Activated CD8-positive, alpha-beta memory T cell treated with anti-CD3 and anti-CD28 coated beads for 4 hours (primary cell): ENCODE data around the gene PVRIG.
"Not testable (repeated sequence)": the region's sequence is repeated elsewhere in the genome, so short reads cannot be mapped to it uniquely, and the experiment has no call there.

Experiments used
- DNase-seq, 2 donors: peaks; one replicate each; pipeline ENCODE4 v3.0.0-alpha.2; 2020; ENCODE audit warnings: low read depth in 2 of 2

Gene PVRIG

GRCh38 chr7:100195222-100195621 lies 24.5 kb upstream of the PVRIG start:
- no peak for DNase-seq

DNA sequence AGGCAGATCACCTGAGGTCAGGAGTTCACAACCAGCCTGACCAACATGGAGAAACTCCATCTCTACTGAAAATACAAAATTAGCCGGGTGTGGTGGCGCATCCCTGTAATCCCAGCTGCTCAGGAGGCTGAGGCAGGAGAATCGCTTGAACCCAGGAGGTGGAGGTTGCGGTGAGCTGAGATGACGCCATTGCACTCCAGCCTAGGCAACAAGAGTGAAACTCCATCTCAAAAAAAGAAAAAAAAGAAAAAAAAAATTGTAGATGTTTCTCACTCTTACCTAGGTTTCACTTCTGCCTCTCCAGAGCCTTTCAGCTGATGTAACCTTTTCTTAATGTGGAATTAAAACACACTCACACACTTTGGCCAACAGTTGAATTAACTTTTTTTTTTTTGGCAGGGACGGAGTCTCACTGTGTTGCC lies 23.8 kb upstream of the PVRIG start:
- not testable (repeated sequence) for DNase-seq

GRCh38 chr7:100198266-100198665 lies 21.5 kb upstream of the PVRIG start:
- DNase-seq = no peak

- no peak for DNase-seq
These were observed 19.1 kb upstream of the PVRIG start for GRCh38 chr7:100200693-100201092.

DNA sequence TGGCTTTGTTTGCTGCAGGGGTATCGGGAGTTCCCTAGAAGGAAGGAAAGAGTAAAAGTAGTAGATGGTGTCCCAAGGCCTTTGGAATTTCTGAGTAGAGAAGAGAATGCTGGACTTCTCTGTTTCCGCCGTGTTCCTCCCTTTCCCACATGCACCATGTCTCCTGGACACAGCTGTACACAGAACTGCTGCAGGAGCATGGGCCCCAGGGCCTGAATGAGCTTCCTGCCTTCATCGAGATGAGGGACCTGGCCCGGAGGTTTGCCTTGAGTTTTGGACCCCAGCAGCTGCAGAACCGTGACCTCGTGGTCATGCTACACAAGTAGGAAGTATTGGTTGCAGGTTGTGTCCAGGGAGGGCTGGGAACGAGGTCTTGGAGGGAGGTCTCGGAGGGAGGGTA lies 15.3 kb upstream of the PVRIG start:
- DNase-seq = no peak

DNA sequence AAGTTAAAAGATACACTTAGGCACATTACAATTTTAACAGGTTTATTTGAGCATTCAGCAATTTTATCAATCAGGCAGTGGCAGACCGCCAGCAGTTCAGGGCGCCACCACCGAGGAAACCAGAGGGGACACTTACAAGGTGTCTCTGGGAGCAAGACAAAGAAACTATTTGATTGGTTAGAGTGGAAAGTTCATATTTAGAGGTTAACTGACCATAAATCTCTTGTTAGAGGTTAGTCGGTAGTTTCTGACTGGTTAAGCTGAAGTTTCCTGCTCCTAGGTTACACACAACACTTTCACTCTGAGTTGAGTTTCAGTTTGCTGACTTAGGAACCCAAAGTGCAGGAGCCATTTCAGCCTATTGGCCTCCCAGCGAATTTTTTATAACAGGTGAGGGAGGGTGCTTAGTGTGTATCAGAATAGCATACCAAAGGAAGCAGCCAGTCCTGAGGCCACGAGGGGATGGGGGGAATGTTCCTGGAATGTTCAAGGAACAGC lies 10.8 kb upstream of the PVRIG start:
- DNase-seq = no peak

DNA sequence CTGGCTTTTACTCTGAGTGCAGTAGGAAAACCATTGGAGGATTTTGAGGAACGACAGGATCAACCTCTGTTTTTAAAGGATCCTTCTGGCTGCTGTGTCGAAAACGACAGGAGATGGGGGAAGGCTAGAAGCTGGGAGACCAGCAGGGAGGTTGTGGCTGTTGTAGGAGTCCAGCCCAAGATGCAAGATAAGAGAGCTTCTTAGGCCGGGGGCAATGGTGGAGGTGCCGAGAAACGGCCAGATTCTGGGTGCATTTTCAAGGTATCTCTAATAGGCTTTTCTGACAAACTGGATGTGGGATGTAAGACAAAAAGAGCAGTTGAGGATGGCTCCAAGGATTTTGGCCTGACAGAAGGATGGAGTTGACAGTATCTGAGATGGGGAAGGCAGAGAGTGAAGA lies 10.3 kb upstream of the PVRIG start:
- DNase-seq = no peak

- DNase-seq = no peak
These were observed 8.9 kb upstream of the PVRIG start for GRCh38 chr7:100210805-100211204.

DNA sequence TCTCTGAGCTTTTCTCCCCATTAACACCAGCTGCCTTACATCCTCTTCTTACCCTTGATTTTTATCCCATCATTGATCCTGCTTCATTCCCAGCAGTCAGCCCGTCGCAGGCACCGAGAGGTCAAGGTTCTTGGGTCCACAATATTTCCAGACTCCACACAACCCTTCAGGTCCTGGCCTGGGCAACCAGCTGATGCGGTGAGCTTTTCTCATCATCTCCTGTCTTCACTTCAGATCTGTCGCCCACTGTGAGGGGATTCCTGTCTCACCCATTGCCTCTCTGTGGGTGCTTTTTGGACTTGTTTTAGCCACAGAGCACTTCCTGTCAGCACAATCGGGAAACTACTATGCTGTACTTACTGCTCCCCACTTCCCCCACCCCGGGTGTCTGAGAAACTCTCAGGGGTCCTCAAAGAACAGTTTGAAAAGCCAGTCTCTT lies 8.4 kb upstream of the PVRIG start:
- DNase-seq = no peak

DNA sequence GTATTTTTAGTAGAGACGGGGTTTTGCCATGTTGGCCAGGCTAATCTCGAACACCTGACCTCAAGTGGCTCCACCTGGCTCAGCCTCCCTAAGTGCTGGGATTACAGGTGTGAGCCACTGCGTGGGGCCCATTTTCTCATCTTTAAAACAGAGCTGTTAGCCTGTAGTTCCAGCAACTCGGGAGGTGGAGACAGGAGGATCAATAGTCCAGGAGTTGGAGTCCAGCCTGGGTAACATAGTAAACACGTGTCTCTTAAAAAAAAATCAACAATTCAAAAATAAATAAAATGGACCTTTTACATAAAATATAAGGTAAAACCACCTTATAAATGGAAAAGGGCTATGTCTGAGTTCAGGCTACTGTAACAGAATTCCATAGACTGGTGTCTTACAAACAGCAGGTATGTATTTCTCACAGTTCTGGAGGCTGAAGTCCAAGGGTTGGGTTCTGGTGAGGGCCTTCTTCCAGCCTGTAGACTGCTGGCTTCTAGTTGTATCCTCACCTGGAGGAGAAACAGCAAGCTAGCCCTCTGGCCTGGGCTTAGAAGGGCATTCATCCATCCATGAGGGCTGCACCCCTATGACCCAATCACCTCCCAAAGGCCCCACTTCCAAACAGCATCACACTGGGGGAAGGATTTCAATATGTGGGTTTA lies 7.0 kb upstream of the PVRIG start:
- DNase-seq = no peak

GRCh38 chr7:100213672-100214071 lies 6.1 kb upstream of the PVRIG start:
- DNase-seq = no peak

- not testable (repeated sequence) for DNase-seq
These were observed 5.4 kb upstream of the PVRIG start for GRCh38 chr7:100214356-100214755.

GRCh38 chr7:100215895-100216294 lies 3.9 kb upstream of the PVRIG start:
- DNase-seq = no peak

- peak; percentile 58 to 63 for DNase-seq
These were observed 1.8 kb upstream of the PVRIG start for GRCh38 chr7:100217934-100218333.

DNA sequence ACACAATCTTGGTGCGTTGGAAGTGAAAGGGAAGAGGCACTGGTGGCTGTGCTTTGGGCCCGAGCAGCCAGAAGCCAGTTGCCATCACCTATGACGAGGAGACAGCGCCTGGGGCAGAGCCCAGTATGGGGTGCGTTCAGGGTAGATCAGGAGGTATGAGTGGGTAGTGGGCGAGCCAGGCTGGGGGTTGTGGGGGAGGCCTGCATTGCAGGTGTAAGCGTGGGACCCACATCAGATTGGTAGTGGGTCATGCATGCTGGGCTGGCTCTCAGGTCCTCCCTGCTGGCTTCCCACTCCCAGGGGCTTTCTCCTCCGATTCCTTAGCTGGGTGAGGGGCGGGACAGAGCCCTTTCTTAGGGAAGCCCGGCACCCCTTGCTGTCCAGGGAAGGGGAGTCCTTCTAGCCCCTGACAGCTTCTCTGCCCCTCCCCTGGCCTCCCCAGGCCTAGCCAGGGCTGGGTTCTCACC lies 445 bp upstream of the PVRIG start:
- no peak for DNase-seq

- DNase-seq = no peak
These were observed 959 bp downstream of the PVRIG start for GRCh38 chr7:100220586-100221230.

- peak; percentile 44 to 73 for DNase-seq
These were observed 1.5 kb downstream of the PVRIG start for GRCh38 chr7:100221231-100221718.

DNA sequence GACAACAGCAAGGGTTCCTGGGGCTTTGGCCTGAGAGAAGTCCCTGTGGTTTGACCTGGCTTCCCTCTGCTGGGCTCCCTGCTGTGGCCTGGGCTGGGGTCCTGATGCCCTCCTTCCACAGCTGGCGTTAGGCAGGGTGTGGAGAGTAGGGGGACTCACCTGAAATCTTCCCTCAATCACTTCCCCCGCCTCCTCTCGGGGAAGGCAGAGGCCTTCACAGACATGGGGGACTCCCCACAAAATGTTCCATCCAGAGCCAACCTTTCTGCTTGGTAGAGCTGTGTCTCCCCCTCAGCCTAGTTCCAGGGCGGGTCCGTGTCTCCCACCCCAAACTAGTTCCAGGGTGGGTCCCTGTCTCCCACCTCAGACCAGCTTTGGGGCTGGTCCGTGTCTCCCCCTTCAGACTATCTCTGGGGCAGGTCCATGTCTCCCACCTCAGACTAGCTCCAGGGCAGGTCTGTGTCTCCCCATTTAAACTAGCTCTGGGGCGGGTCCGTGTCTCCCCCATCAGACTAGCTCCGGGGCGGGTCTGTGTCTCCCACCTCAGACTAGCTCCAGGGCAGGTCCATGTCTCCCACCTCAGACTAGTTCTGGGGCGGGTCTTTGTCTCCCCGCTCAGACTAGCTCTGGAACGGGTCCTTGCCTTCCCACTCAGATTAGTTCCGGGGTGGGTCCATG lies 2.2 kb downstream of the PVRIG start:
- no peak for DNase-seq

- no peak for DNase-seq
These were observed 2.8 kb downstream of the PVRIG start for GRCh38 chr7:100222445-100223132.

GRCh38 chr7:100223376-100223927 lies 3.7 kb downstream of the PVRIG start:
- DNase-seq = not testable (repeated sequence)

DNA sequence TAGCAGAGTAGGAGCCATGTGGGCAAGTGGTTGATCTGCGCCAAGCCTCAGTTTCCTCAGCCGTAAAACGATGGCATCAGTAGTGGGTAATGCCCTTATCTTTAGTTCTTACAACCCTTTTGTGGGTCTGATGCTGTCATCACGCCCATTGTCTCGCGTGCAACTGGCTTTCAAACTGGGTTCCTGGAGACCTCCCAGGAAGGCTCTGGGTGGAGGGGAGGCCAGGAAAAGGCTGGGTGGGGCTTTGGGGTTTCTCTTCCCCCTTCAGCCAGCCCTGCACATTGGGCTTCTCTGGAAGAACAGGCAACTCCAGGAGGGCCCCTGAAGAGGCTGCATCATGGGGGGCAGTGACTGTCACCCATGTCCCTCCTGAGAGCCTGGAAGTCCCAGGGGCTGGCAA lies 5.1 kb downstream of the PVRIG start:
- not testable (repeated sequence) for DNase-seq
